GM12864 (cell line): ENCODE data around the gene RPL31.

Experiments
- DNase-seq: peaks from one replicate; pipeline ENCODE4 v3.0.0-alpha.2; 2011; ENCODE audit warnings: low read depth
- H3K4me3 ChIP-seq: 2 replicates; pipeline ENCODE4 v1.5.1; 2011; ENCODE audit warnings: mild to moderate bottlenecking, low read depth, low read length, control low read depth
- TF ChIP-seq, protein P1 (sequence below): IDR thresholded peaks from 2 replicates; pipeline ENCODE4 v1.5.1; 2011; ENCODE audit warnings: low read depth, mild to moderate bottlenecking, moderate library complexity, low read length, control low read depth, inconsistent platforms; ENCODE audit errors: missing control alignments

RPL31 gene

DNA sequence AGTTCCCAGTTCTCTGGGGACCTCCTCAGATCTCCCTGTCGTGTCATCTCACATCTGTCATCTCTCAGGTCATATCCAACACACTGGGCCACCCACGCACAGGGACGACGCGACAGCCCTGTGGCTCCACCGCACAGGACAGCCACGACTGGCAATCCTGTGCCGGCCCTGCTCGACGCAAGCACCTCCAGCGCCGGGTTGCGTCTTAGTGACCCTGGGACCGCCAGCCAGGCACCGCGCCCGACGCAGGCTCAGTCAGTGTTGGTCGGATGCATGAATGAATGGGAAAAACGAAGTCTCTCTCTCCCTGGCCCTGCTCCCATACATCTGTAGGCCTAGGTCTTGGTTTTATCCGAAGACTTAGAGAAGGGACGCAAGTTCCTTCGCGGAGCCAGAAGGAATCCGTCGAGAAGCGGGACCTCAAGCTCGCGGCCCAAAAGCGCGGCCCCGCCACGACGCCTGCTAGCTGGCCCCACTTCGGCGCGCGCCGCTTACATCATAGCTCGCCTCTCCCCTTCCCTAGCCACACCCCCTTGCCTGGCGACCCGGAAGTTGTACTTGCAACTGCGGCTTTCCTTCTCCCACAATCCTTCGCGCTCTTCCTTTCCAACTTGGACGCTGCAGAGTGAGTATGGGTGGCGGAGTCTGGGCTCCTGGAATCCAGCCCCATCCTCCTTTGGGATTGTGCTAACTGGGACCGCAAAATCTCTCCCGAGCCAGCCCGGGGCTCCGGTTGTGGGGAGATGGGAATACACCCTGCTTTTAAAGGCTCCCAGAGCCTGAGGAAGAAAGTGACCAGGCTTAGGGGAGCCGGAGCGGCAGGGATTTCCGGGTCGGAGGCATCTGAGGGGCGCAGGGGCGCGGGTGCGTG, at the start of gene RPL31:
TSS of gene RPL31 (plus strand) at position 599 of the 871 bp plus-strand sequence. CDS start 413 bp downstream, outside the sequence.
- TF ChIP-seq, protein P1, sequence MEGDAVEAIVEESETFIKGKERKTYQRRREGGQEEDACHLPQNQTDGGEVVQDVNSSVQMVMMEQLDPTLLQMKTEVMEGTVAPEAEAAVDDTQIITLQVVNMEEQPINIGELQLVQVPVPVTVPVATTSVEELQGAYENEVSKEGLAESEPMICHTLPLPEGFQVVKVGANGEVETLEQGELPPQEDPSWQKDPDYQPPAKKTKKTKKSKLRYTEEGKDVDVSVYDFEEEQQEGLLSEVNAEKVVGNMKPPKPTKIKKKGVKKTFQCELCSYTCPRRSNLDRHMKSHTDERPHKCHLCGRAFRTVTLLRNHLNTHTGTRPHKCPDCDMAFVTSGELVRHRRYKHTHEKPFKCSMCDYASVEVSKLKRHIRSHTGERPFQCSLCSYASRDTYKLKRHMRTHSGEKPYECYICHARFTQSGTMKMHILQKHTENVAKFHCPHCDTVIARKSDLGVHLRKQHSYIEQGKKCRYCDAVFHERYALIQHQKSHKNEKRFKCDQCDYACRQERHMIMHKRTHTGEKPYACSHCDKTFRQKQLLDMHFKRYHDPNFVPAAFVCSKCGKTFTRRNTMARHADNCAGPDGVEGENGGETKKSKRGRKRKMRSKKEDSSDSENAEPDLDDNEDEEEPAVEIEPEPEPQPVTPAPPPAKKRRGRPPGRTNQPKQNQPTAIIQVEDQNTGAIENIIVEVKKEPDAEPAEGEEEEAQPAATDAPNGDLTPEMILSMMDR, result no peak
- H3K4me3 ChIP-seq, result peak within 1 kb of the TSS; percentile 79
- peak; percentile 95 for DNase-seq

DNA sequence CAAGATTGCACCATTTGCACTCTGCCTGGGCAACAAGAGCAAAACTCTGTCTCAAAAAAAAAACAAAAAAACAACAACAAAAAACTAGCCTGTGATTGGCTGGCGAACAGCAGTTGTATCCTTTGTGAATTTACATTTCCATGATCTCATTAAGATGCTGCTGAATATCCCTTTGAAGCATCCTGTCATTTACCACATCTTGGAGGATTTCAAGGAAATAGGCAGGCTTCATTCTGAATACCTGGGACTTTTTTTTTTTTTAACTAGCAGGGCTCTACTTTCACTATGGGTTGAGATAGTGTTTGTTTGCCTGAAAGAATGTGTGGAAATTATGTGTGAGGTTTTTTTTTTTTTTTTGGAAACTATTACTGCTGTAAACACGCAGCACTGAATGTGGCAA, 49.6 kb upstream of the RPL31 start:
- TF ChIP-seq, protein P1, result no peak
- no peak overlapping the region for H3K4me3 ChIP-seq
- no peak for DNase-seq

DNA sequence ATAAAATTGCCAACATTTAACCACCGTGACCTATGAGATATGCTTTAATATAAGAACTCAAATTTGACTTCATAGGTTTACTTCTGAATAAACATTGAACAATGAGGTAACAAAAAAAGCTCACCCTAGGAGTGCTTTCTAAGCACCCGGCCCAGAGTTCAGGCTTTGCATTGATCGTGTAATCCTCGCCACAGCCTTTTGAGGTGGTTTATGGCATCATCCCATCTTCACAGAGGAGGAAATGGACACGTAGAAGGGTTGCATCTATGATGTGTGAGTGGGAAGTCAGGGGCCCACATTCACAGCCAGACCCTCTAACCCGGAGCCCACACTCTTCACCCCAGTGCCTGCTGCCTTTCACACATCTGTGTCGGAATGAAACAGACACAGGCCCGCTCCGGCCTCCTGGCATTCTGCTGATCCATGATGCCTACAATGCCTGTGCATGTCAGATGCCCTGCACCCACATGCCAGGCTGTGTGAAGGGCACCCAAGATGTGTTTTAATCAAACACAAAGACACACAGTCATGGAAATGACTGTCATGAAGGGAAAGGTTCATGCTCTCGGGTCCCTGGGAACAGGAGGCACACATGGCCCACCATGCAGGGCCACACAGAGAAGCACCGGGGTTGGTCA, 48.6 kb upstream of the RPL31 start:
- TF ChIP-seq, protein P1, result no peak
- no peak overlapping the region for H3K4me3 ChIP-seq
- no peak for DNase-seq

DNA sequence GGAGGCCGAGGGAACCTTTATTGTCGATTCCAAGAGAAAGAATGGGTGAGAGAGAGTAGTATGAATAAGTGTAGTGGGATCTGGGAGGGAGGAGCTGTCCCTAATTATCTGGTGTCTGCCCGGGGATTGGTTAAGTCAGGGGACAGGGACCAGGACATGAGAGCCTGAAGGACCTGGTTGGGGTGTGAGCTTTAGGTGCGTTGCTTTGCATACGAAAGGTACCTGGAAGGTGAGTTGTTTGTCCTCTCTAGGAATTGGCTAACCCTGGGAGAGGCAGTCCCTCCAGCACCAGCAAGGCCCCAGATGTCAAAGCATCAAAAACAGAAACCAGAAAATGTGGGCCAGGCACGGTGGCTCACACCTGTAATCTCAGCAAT, 48.1 kb upstream of the RPL31 start:
- DNase-seq, result no peak
- no peak overlapping the region for H3K4me3 ChIP-seq
- TF ChIP-seq, protein P1, result no peak

DNA sequence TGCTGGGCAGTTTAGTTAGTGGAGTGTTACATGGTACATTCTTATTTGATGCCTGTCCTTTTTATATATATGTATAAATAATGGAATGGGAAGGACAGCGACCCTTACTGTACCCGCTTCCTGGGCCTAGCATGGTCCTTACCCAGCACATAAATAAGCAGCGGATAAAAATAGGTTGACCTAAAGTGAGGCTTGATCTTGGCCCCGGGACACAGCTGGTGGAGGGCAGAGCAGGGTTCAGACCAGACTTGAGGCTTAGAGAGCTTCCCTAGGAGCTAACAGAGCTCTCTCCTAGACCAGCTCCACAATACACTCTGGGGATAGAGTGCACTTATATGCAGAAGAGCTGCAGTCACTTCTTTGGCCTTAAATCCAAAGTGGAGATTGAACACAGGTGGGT, 46.9 kb upstream of the RPL31 start:
- H3K4me3 ChIP-seq, result no peak overlapping the region
- no peak for DNase-seq
- TF ChIP-seq, protein P1, result no peak

DNA sequence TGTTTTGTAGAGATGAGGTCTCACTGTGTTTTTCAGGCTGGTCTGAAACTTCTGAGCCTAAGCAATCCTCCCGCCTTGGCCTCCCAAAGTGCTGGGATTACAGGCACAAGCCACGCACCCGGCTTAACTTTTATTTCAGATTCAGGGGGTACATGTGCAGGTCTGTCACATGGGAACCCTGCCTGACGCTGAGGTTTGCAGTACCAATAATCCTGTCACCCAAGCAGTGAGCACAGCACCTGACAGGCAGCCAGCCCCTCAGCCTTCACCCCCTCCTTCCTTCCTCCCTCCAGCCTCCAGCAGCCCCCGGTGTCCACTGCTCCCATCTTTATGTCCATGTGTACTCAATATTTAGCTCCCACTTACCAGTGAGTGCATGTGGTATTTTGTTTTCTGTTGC, 46.0 kb upstream of the RPL31 start:
- no peak overlapping the region for H3K4me3 ChIP-seq
- no peak for DNase-seq
- TF ChIP-seq, protein P1, result no peak
